Activated CD8-positive, alpha-beta T cell treated with anti-CD3 and anti-CD28 coated beads for 36 hours (primary cell): ENCODE data around the gene RFX3. TPM values are rescaled to one million over a fixed set of nuclear protein-coding genes. Genes with fewer than 3 reads are reported as not detected.
A peak's percentile ranks its signal among the peaks of the same experiment; 100 is the strongest.

Experiments used
- ATAC-seq: fragments of 200-7000 bp; cut with Tn5 transposase; one replicate; pipeline ENCODE4 v1.10.0; 2021; ENCODE audit warnings: mild to moderate bottlenecking, moderate library complexity
- CTCF ChIA-PET: fragments of 350-600 bp; sonication (Branson Sonifier 250); formaldehyde crosslinking; loops from one replicate; lab custom pipeline; 2021; ENCODE audit warnings: antibody characterized with exemption; lab: Charles Lee
- POLR2A ChIA-PET: fragments of 350-600 bp; sonication (Branson Sonifier 250); formaldehyde crosslinking; loops from one replicate; lab custom pipeline; 2021; ENCODE audit warnings: antibody characterized with exemption; lab: Charles Lee
- DNase-seq: peaks from one replicate; pipeline ENCODE4 v3.0.0-alpha.2; 2020
- H3K27ac Mint-ChIP-seq: one replicate; pipeline ENCODE4 v1.8.0; 2021; ENCODE audit warnings: mild to moderate bottlenecking, mixed read lengths
- H3K27me3 Mint-ChIP-seq: one replicate; pipeline ENCODE4 v1.8.0; 2021; ENCODE audit warnings: mixed read lengths
- H3K36me3 Mint-ChIP-seq: one replicate; pipeline ENCODE4 v1.8.0; 2021; ENCODE audit warnings: low read depth, mixed read lengths
- H3K4me1 Mint-ChIP-seq: one replicate; pipeline ENCODE4 v1.8.0; 2021; ENCODE audit warnings: low read depth, mixed read lengths
- H3K4me3 Mint-ChIP-seq: one replicate; pipeline ENCODE4 v1.8.0; 2021; ENCODE audit warnings: mild to moderate bottlenecking, moderate library complexity, mixed read lengths
- H3K9me3 Mint-ChIP-seq: one replicate; pipeline ENCODE4 v1.8.0; 2021; ENCODE audit warnings: mixed read lengths
- intact Hi-C: fragments of 100-400 bp; cut with micrococcal nuclease; formaldehyde crosslinking; loops from one replicate; pipeline ENCODE4 v1.10.0; 2022
- total RNA-seq, 2 experiments: library from RNA; stranded (reverse); gene quantifications; one replicate each; pipeline ENCODE4 v1.2.3, GENCODE V29; 2021
- TF ChIP-seq, protein P1 (sequence below): fragments of 200-600 bp; IDR thresholded peaks from one replicate; pipeline ENCODE4 v1.8.0; 2022; ENCODE audit warnings: antibody characterized with exemption, mild to moderate bottlenecking

RFX3 gene
- total RNA-seq, 2 experiments from 2014 or later, result 10.3 to 12.3 TPM

DNA sequence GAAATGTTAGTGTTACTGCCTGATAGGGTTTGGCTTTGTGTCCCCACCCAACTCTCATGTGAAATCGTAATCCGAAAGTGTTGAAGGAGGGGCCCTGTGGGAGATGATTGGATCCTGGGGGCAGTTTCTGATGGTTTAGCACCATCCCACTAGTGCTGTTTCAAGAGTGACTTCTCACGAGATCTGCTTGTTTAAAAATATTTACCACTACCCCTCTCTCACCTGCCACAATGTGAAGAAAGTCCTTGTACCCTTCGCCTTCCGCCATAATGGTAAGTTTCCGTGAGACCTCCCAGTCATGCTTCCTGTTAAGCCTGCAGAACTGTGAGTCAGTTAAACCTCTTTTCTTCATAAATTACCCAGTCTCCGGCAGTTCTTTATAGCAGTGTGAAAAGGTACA lies 2.6 kb upstream of the RFX3 start:
- CTCF ChIA-PET, result interaction anchor here (0.7 kb wide), 1 partner anchor 67 kb away, joined by 3 read pairs; no protein-coding TSS in a partner anchor
- Mint-ChIP-seq H3K27ac (peak overlapping the region; percentile 99), H3K36me3 (peaks cover 24% of the 10 kb centered on the region), H3K4me3 (peak overlapping the region; percentile 96), H3K4me1 (peaks cover 30% of the 10 kb centered on the region), H3K9me3 (peaks cover 2% of the 10 kb centered on the region), H3K27me3 (no peaks in the 10 kb centered on the region)
- intact Hi-C loops, result loop anchor here (5.0 to 10.0 kb wide), 3 partner anchors 49 to 144 kb away; no protein-coding TSS in a partner anchor
- peak; percentile 21 for ATAC-seq
- POLR2A ChIA-PET, result interaction anchor here (0.6 to 2.9 kb wide), 5 partner anchors 10 to 1159 kb away, joined by 3 to 20 read pairs (median 4); no protein-coding TSS in a partner anchor
- TF ChIP-seq, protein P1, sequence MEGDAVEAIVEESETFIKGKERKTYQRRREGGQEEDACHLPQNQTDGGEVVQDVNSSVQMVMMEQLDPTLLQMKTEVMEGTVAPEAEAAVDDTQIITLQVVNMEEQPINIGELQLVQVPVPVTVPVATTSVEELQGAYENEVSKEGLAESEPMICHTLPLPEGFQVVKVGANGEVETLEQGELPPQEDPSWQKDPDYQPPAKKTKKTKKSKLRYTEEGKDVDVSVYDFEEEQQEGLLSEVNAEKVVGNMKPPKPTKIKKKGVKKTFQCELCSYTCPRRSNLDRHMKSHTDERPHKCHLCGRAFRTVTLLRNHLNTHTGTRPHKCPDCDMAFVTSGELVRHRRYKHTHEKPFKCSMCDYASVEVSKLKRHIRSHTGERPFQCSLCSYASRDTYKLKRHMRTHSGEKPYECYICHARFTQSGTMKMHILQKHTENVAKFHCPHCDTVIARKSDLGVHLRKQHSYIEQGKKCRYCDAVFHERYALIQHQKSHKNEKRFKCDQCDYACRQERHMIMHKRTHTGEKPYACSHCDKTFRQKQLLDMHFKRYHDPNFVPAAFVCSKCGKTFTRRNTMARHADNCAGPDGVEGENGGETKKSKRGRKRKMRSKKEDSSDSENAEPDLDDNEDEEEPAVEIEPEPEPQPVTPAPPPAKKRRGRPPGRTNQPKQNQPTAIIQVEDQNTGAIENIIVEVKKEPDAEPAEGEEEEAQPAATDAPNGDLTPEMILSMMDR, result no peak
- peak; percentile 80 for DNase-seq

DNA sequence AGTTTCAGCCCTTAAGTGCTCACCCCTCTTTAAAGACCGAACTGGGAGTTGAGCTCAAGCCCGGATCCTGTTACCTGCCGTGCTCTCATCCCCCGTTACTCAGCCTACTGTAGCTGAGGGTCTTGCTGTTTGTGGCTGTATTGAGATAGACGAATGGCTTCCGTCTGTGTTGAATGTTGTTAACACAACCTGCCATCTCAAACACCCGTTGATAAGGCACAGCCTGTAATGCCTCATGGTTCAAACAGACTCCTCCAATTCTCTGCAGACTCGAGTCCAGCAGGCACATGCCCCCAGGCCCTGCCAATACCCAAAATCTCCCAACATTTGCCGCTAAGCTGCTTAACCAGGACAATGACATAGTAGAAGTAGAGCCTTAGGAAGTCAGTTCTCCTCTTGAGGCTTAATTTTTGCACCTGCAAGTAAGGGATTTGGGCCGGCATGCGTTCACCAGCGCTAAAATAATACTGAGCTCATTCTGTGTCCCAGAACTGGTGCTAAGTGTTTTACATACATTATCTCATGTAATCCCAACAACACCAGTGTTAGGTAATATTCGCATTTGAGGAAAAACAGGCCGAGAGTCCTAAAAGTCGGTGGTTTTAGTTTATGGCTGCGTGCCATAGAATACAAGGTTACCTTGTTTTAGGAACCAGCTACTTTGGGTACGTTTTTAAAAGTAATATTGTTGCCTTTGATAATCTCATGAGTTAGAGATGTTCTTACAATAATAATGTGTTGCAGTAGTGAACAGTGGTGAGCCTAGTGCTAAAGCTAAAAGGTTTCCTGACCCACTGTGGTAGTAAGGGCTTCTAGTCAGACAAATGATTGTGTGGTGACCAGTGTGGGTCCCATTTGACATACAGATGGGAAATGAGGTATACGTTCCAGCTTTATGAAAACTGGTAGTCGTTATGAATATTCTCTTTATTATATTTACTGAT lies 1.5 kb upstream of the RFX3 start:
- peaks cover 24% of the 10 kb centered on the region for H3K36me3 Mint-ChIP-seq
- H3K9me3 Mint-ChIP-seq, result peaks cover 2% of the 10 kb centered on the region
- H3K4me3 Mint-ChIP-seq, result peak overlapping the region; percentile 96
- TF ChIP-seq, protein P1, result no peak
- peak; percentile 1 for ATAC-seq
- intact Hi-C loops, result loop anchor here (5.0 to 10.0 kb wide), 3 partner anchors 50 to 142 kb away; no protein-coding TSS in a partner anchor
- CTCF ChIA-PET, result interaction anchor here (0.7 to 1.8 kb wide), 6 partner anchors 13 to 66 kb away, joined by 3 to 8 read pairs (median 4); no protein-coding TSS in a partner anchor
- peaks cover 38% of the 10 kb centered on the region for H3K4me1 Mint-ChIP-seq
- H3K27ac Mint-ChIP-seq, result peak overlapping the region; percentile 99
- H3K27me3 Mint-ChIP-seq, result no peaks in the 10 kb centered on the region
- peak; percentile 21 for DNase-seq
- POLR2A ChIA-PET, result interaction anchor here (0.6 to 2.9 kb wide), 21 partner anchors 11 to 1213 kb away, joined by 3 to 20 read pairs (median 3); partner anchors contain the start of gene PUM3

- peak overlapping the region; percentile 96 for H3K4me3 Mint-ChIP-seq
- peak overlapping the region; percentile 99 for H3K27ac Mint-ChIP-seq
- H3K9me3 Mint-ChIP-seq, result peaks cover 2% of the 10 kb centered on the region
- peak; percentile 60 for ATAC-seq
- no peaks in the 10 kb centered on the region for H3K27me3 Mint-ChIP-seq
- CTCF ChIA-PET, result interaction anchor here (1.4 to 1.8 kb wide), 4 partner anchors 12 to 59 kb away, joined by 3 to 8 read pairs (median 4); no protein-coding TSS in a partner anchor
- peak; percentile 91 for DNase-seq
- POLR2A ChIA-PET, result interaction anchor here (0.6 to 2.9 kb wide), 19 partner anchors 10 to 1923 kb away, joined by 3 to 20 read pairs (median 3); partner anchors contain the start of gene PUM3
- TF ChIP-seq, protein P1, result no peak
- H3K4me1 Mint-ChIP-seq, result peaks cover 40% of the 10 kb centered on the region
- intact Hi-C loops, result loop anchor here (5.0 to 10.0 kb wide), 3 partner anchors 49 to 142 kb away; no protein-coding TSS in a partner anchor
- H3K36me3 Mint-ChIP-seq, result peaks cover 21% of the 10 kb centered on the region
Measured at GRCh38 chr9:3526165-3526996, 580 bp upstream of the RFX3 start.

GRCh38 chr9:3525096-3525835 lies 535 bp downstream of the RFX3 start:
- peaks cover 44% of the 10 kb centered on the region for H3K4me1 Mint-ChIP-seq
- peak overlapping the region; percentile 96 for H3K4me3 Mint-ChIP-seq
- H3K27me3 Mint-ChIP-seq, result no peaks in the 10 kb centered on the region
- ChIA-PET CTCF (interaction anchor here (1.1 to 1.4 kb wide), 3 partner anchors 9 to 58 kb away, joined by 3 to 5 read pairs (median 3); no protein-coding TSS in a partner anchor), POLR2A (interaction anchor here (0.6 to 1.2 kb wide), 3 partner anchors 15 to 28 kb away, joined by 3 to 6 read pairs (median 6); no protein-coding TSS in a partner anchor)
- peaks cover 16% of the 10 kb centered on the region for H3K36me3 Mint-ChIP-seq
- peak overlapping the region; percentile 99 for H3K27ac Mint-ChIP-seq
- peaks cover 2% of the 10 kb centered on the region for H3K9me3 Mint-ChIP-seq
- ATAC-seq (no peak), DNase-seq (peak; percentile 10)
- TF ChIP-seq, protein P1, result no peak
- intact Hi-C loops, result loop anchor here (5.0 to 10.0 kb wide), 3 partner anchors 48 to 140 kb away; no protein-coding TSS in a partner anchor
